MG63 (cell line): ENCODE results near the gene B4GALT7. TPM values are rescaled to one million over a fixed set of nuclear protein-coding genes. Genes with fewer than 3 reads are reported as not detected.
"Not testable (repeated sequence)": the region's sequence is repeated elsewhere in the genome, so short reads cannot be mapped to it uniquely, and the experiment has no call there.

ENCODE experiments used
- DNase-seq: peaks from one replicate; pipeline ENCODE4 v3.0.0-alpha.2; 2020
- H3K27me3 ChIP-seq: fragments of 250-450 bp; sonication (Bioruptor Pico); 2 replicates; pipeline ENCODE4 v1.5.1; 2020; ENCODE audit warnings: mild to moderate bottlenecking, moderate library complexity
- H3K36me3 ChIP-seq: fragments of 250-450 bp; sonication (Bioruptor Pico); 2 replicates; pipeline ENCODE4 v1.5.1; 2020; ENCODE audit warnings: mild to moderate bottlenecking, moderate library complexity
- H3K4me3 ChIP-seq: fragments of 250-450 bp; sonication (Bioruptor Pico); 2 replicates; pipeline ENCODE4 v1.5.1; 2020; ENCODE audit warnings: mild to moderate bottlenecking, moderate library complexity
- H3K9me3 ChIP-seq: fragments of 250-450 bp; sonication (Bioruptor Pico); 2 replicates; pipeline ENCODE4 v1.5.1; 2020; ENCODE audit warnings: mild to moderate bottlenecking, moderate library complexity
- total RNA-seq: library from RNA; depleted of rRNA; stranded (reverse); fragments of >200 nt; shearing (Covaris generic); gene quantifications from 2 replicates; pipeline ENCODE4 v1.2.3, GENCODE V29; 2014; ENCODE audit warnings: low replicate concordance; rRNA removed

Gene B4GALT7
- 21.7 and 46.5 TPM in 2 replicates for total RNA-seq

- DNase-seq, result peak; percentile 87
- peaks cover 20% of the 10 kb centered on the region for H3K36me3 ChIP-seq
- H3K9me3 ChIP-seq, result no peaks in the 10 kb centered on the region
- no peaks in the 10 kb centered on the region for H3K27me3 ChIP-seq
- peak within 1 kb of the TSS; percentile 80 for H3K4me3 ChIP-seq
Measured at GRCh38 chr5:177599731-177600507, at the start of gene B4GALT7. Gene B4GALT7, plus strand, starts transcription at chr5:177600132. Its CDS starts 79 bp downstream, at chr5:177600211.

- peak; percentile 25 for DNase-seq
- Histone ChIP-seq H3K9me3 (no peaks in the 10 kb centered on the region), H3K36me3 (peaks cover 34% of the 10 kb centered on the region), H3K27me3 (no peaks in the 10 kb centered on the region), H3K4me3 (peak overlapping the region; percentile 84)
Measured at GRCh38 chr5:177552839-177553455, 47.0 kb upstream of the B4GALT7 start.

- Histone ChIP-seq H3K36me3 (peaks cover 34% of the 10 kb centered on the region), H3K9me3 (no peaks in the 10 kb centered on the region), H3K27me3 (peaks cover 1% of the 10 kb centered on the region), H3K4me3 (peak overlapping the region; percentile 84)
- peak; percentile 51 for DNase-seq
Measured at GRCh38 chr5:177553671-177554429, 46.1 kb upstream of the B4GALT7 start.

DNA sequence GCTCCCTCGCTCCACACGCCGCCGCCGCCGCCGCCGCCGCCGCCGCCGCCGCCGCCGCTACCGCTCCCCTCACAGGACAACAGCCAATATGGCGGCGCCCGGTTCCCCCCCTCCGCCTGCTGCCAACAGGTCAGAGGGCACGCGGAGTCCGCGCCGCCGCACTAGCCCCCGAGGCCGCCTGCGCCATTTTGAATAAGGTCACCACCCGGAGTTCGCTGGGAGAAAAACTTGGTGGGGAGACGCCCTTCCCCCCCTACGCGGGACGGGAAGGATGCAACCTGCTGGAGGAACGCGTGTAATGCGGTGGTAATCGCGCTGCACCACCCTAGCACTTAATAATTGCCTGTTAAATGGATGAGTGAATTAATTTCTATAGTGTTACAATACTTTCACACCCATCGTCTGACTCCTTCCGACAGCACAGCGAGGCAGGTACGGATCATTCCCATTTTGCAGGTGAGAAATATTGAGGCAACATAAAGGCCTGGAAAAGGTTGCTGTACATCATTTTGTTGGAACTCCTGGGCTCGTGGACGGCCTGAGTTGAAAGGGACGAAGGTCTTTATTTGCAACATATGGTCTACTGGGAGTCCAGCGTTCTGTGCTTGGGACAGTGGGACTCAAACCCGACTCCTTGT, 45.3 kb upstream of the B4GALT7 start, which contains the start of gene FAM193B:
FAM193B (minus strand) TSS at position 90 of the 638 bp plus-strand sequence. CDS start 105 bp downstream, outside the sequence.
- Histone ChIP-seq H3K27me3 (peaks cover 4% of the 10 kb centered on the region), H3K36me3 (peaks cover 33% of the 10 kb centered on the region), H3K4me3 (peak within 1 kb of the TSS; percentile 84), H3K9me3 (no peaks in the 10 kb centered on the region)
- DNase-seq, result peak; percentile 95

GRCh38 chr5:177555228-177555627, 44.7 kb upstream of the B4GALT7 start:
- Histone ChIP-seq H3K36me3 (peaks cover 26% of the 10 kb centered on the region), H3K27me3 (peaks cover 4% of the 10 kb centered on the region), H3K9me3 (no peaks in the 10 kb centered on the region), H3K4me3 (peak overlapping the region; percentile 84)
- DNase-seq, result no peak

DNA sequence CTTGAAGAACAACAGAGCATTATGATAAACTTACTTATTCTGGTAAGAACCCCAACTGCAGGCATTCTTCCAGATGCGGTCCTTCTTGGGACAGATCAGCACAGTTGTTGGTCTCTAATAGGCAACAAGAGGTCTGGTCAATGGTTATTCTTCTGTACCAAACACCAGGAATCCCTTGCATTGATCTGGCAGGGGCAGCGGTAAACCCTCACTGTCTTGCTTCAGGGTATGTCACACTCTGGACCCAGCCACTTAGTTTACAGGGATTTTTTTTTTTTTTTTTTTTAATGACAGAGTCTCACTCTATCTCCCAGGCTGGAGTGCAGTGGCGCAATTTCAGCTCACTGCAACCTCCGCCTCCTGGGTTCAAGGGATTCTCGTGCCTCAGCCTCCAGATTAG, 44.3 kb upstream of the B4GALT7 start:
- Histone ChIP-seq H3K27me3 (peaks cover 4% of the 10 kb centered on the region), H3K4me3 (no peak overlapping the region), H3K9me3 (no peaks in the 10 kb centered on the region), H3K36me3 (peaks cover 22% of the 10 kb centered on the region)
- no peak for DNase-seq

GRCh38 chr5:177557041-177557647, 42.8 kb upstream of the B4GALT7 start:
- Histone ChIP-seq H3K4me3 (no peak overlapping the region), H3K36me3 (peaks cover 12% of the 10 kb centered on the region), H3K9me3 (peaks cover 7% of the 10 kb centered on the region), H3K27me3 (peaks cover 4% of the 10 kb centered on the region)
- DNase-seq, result no peak

DNA sequence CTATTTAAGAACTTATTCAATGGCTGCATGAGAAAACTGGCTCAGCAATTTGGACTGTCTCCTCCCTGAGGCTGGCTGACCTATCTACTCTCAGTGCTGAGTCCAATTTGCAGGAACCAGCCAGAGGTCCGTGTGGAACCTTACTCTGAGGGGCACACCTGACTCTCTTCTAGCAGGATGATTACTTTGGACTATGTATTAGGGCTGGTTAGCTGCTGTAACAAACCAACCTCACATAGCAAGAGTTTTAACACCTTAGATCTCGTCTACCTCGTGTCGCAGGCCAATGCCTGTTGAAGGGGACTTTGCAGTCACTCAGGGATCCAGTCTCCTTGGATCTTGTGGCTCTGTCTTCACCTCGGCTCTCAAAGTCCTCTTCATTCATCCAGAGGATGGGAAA, 42.1 kb upstream of the B4GALT7 start:
- Histone ChIP-seq H3K36me3 (peaks cover 5% of the 10 kb centered on the region), H3K4me3 (no peak overlapping the region), H3K27me3 (peaks cover 4% of the 10 kb centered on the region), H3K9me3 (peaks cover 11% of the 10 kb centered on the region)
- no peak for DNase-seq

DNA sequence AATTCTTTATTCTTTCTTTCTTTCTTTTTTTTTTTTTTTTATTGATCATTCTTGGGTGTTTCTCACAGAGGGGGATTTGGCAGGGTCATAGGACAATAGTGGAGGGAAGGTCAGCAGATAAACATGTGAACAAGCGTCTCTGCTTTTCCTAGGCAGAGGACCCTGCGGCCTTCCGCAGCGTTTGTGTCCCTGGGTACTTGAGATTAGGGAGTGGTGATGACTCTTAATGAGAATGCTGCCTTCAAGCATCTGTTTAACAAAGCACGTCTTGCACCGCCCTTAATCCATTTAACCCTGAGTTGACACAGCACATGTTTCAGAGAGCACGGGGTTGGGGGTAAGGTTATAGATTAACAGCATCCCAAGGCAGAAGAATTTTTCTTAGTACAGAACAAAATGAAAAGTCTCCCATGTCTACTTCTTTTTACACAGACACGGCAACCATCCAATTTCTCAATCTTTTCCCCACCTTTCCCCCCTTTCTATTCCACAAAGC, 40.4 kb upstream of the B4GALT7 start:
- H3K36me3 ChIP-seq, H3K27me3 ChIP-seq, H3K4me3 ChIP-seq, DNase-seq: not testable (repeated sequence)
- peaks cover 13% of the 10 kb centered on the region for H3K9me3 ChIP-seq

DNA sequence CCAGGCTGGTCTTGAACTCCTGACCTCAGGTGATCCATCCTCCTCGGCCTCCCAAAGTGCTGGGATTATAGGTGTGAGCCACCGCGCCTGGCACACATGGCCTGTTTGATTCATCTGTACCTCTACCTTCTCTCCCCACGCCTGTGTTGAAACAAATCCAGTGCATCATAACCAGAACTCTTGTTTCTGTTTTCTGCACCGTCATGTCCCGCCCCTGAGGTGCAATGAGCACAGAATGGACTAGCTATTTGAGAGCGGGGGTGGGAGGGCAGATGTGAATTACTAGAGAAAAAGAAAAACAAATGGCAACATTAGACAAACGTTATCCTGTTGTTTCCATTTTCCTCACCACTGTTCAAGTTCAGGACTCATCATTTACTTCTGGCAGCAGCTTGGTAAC, 34.9 kb upstream of the B4GALT7 start:
- H3K9me3 ChIP-seq, result peaks cover 13% of the 10 kb centered on the region
- H3K36me3 ChIP-seq, result no peaks in the 10 kb centered on the region; the same call in 1 of the 2 replicates
- DNase-seq, result no peak
- H3K4me3 ChIP-seq, result no peak overlapping the region
- H3K27me3 ChIP-seq, result peaks cover 3% of the 10 kb centered on the region

DNA sequence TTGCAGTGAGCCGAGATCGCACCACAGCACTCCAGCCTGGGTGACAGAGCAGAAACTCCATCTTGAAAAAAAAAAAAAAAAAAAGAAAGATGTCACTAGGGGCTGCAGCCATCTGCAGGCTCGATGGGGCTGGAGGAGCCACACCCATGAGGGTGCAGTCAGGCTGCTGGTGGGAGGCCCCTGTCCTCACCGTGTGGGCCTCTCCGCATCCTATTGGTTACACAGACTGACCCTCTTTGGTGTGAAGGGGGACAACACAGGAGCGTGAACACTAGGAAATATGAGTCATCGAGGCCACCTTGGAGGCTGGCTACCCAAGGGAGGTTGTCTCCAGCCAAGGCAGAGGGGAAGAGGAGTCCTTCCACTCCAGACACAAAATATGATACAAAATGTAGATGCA, 31.6 kb upstream of the B4GALT7 start:
- Histone ChIP-seq H3K27me3 (peaks cover 5% of the 10 kb centered on the region), H3K4me3 (no peak overlapping the region), H3K9me3 (no peaks in the 10 kb centered on the region), H3K36me3 (no peaks in the 10 kb centered on the region)
- no peak for DNase-seq

DNA sequence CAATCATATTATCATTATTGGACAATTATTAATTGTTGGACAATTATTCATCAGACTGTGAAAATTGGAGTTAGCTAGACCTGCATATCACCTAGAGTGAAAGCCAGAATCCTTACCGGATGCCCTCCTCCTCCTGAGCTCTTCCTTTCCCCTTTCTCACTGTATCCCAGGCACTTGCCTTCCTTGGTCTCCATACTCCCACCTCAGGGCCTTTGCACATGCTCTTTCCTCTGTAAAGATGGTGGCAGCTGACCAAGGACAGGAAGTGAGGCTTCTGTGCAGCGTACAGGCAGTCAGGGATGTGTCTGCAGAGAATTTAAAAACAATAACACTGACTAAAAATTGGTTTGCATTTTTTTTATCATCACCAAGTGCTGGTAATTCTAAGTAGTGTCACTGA, 30.0 kb upstream of the B4GALT7 start:
- H3K4me3 ChIP-seq, result no peak overlapping the region
- no peaks in the 10 kb centered on the region for H3K9me3 ChIP-seq
- no peak for DNase-seq
- H3K27me3 ChIP-seq, result peaks cover 20% of the 10 kb centered on the region
- no peaks in the 10 kb centered on the region for H3K36me3 ChIP-seq

DNA sequence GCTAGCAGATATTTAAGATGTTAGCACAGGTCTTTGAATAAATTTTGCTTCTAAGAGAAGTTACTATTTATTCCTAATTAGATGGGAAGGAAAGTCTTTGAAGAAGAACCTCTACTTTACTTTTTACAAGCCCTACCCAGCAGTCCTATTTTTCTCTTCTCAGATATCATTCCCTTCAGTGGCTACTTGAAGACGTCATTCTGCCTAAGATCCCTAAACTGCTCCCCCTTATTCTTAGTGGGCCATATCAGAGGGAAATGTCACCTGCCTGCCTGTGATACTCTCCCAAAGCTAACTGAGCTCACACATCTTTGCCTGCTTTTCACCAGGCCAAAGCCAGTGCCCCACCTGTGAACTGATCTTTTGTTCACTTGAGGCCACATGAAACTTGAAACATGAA, 24.4 kb upstream of the B4GALT7 start:
- H3K9me3 ChIP-seq, result no peaks in the 10 kb centered on the region
- no peaks in the 10 kb centered on the region for H3K36me3 ChIP-seq
- peaks cover 44% of the 10 kb centered on the region for H3K27me3 ChIP-seq
- DNase-seq, result no peak
- H3K4me3 ChIP-seq, result no peak overlapping the region

GRCh38 chr5:177576169-177576568, 23.8 kb upstream of the B4GALT7 start:
- DNase-seq, result no peak
- Histone ChIP-seq H3K9me3 (no peaks in the 10 kb centered on the region), H3K27me3 (peaks cover 44% of the 10 kb centered on the region), H3K4me3 (no peak overlapping the region), H3K36me3 (no peaks in the 10 kb centered on the region)

GRCh38 chr5:177578316-177578715, 21.6 kb upstream of the B4GALT7 start:
- H3K36me3 ChIP-seq, result no peaks in the 10 kb centered on the region
- peaks cover 41% of the 10 kb centered on the region for H3K27me3 ChIP-seq
- no peak overlapping the region for H3K4me3 ChIP-seq
- H3K9me3 ChIP-seq, result no peaks in the 10 kb centered on the region
- no peak for DNase-seq

- no peak for DNase-seq
- Histone ChIP-seq H3K27me3 (peaks cover 66% of the 10 kb centered on the region), H3K4me3 (no peak overlapping the region), H3K36me3 (peaks cover 12% of the 10 kb centered on the region), H3K9me3 (no peaks in the 10 kb centered on the region)
Measured at GRCh38 chr5:177588413-177588909, 11.5 kb upstream of the B4GALT7 start.
